ENCODE results near the gene KRT15.

KRT15 gene

GRCh38 chr17:41556931-41557330, 38.2 kb upstream of the KRT15 start:
- H3K36me3 ChIP-seq: no peaks in the 10 kb centered on the region
- no peak overlapping the region for H3K27ac ChIP-seq
- no peaks in the 10 kb centered on the region for H3K9me3 ChIP-seq (ENCODE audit: severe bottlenecking)
- no peaks in the 10 kb centered on the region for H3K27me3 ChIP-seq (ENCODE audit: insufficient read depth, low read depth, severe bottlenecking)
- no peak for TF ChIP-seq CTCF (IDR thresholded peaks at IDR 0.05; ENCODE audit: low read depth, low read length)
- no peak overlapping the region for H3K4me3 ChIP-seq (ENCODE audit: low read depth, low read length)
- DNase-seq: no peak

- DNase-seq: no peak
- no peak for TF ChIP-seq CTCF (IDR thresholded peaks at IDR 0.05; ENCODE audit: low read depth, low read length)
- H3K27me3 ChIP-seq (ENCODE audit: insufficient read depth, low read depth, severe bottlenecking): no peaks in the 10 kb centered on the region
- H3K4me3 ChIP-seq (ENCODE audit: low read depth, low read length): no peak overlapping the region
- no peak overlapping the region for H3K27ac ChIP-seq
- H3K36me3 ChIP-seq: no peaks in the 10 kb centered on the region
- no peaks in the 10 kb centered on the region for H3K9me3 ChIP-seq (ENCODE audit: severe bottlenecking)
Observed at GRCh38 chr17:41556306-41556705, 37.6 kb upstream of the KRT15 start.

GRCh38 chr17:41555105-41555887, 36.6 kb upstream of the KRT15 start:
- H3K27ac ChIP-seq: no peak overlapping the region
- no peaks in the 10 kb centered on the region for H3K9me3 ChIP-seq (ENCODE audit: severe bottlenecking)
- H3K36me3 ChIP-seq: no peaks in the 10 kb centered on the region
- no peak for TF ChIP-seq CTCF (IDR thresholded peaks at IDR 0.05; ENCODE audit: low read depth, low read length)
- H3K27me3 ChIP-seq (ENCODE audit: insufficient read depth, low read depth, severe bottlenecking): no peaks in the 10 kb centered on the region
- no peak for DNase-seq
- no peak overlapping the region for H3K4me3 ChIP-seq (ENCODE audit: low read depth, low read length)

- no peak overlapping the region for H3K27ac ChIP-seq
- no peak for TF ChIP-seq CTCF (IDR thresholded peaks at IDR 0.05; ENCODE audit: low read depth, low read length)
- no peaks in the 10 kb centered on the region for H3K36me3 ChIP-seq
- H3K9me3 ChIP-seq (ENCODE audit: severe bottlenecking): no peaks in the 10 kb centered on the region
- DNase-seq: no peak
- H3K27me3 ChIP-seq (ENCODE audit: insufficient read depth, low read depth, severe bottlenecking): no peaks in the 10 kb centered on the region
- no peak overlapping the region for H3K4me3 ChIP-seq (ENCODE audit: low read depth, low read length)
Observed at GRCh38 chr17:41553987-41554680, 35.4 kb upstream of the KRT15 start.

GRCh38 chr17:41553176-41553575, 34.5 kb upstream of the KRT15 start:
- no peaks in the 10 kb centered on the region for H3K27me3 ChIP-seq (ENCODE audit: insufficient read depth, low read depth, severe bottlenecking)
- TF ChIP-seq CTCF (IDR thresholded peaks at IDR 0.05; ENCODE audit: low read depth, low read length): no peak
- DNase-seq: no peak
- peaks cover 1% of the 10 kb centered on the region for H3K9me3 ChIP-seq (ENCODE audit: severe bottlenecking)
- no peak overlapping the region for H3K4me3 ChIP-seq (ENCODE audit: low read depth, low read length)
- no peak overlapping the region for H3K27ac ChIP-seq
- H3K36me3 ChIP-seq: no peaks in the 10 kb centered on the region
